Right lobe of liver (tissue), 6 donors: ENCODE data around the gene CLSTN2. TPM values are rescaled to one million over a fixed set of nuclear protein-coding genes. Genes with fewer than 3 reads are reported as not detected.

Experiments used
- ATAC-seq, 4 donors: fragments of 200-7000 bp; cut with Tn5 transposase; one replicate each; pipeline ENCODE4 v1.9.1; 2020; ENCODE audit warnings: mild to moderate bottlenecking in 4 of 4, moderate library complexity in 4 of 4
- DNase-seq, 3 donors: peaks; one replicate each; pipeline ENCODE4 v3.0.0-alpha.2; 2020
- H3K27ac ChIP-seq, 3 donors: fragments of 200-600 bp; one replicate each; pipeline ENCODE4 v1.8.0; 2022
- H3K27me3 ChIP-seq, 2 donors: fragments of 200-600 bp; one replicate each; pipeline ENCODE4 v1.8.0; 2022
- H3K36me3 ChIP-seq, 4 donors: fragments of 200-600 bp; sonication (generic) in 1 of 4; one replicate each; pipeline versions ENCODE4 v1.5.1 to v1.8.0; 2017 to 2022; ENCODE audit warnings: control low read depth in 1 of 4
- H3K4me1 ChIP-seq, 4 donors: fragments of 200-600 bp; sonication (generic) in 1 of 4; one replicate each; pipeline versions ENCODE4 v1.5.1 to v1.8.0; 2017 to 2022; ENCODE audit warnings: control low read depth in 1 of 4
- H3K4me3 ChIP-seq, 3 donors: fragments of 200-600 bp; one replicate each; pipeline ENCODE4 v1.8.0; 2022
- H3K9me3 ChIP-seq, 4 donors: fragments of 200-600 bp; sonication (generic) in 1 of 4; one replicate each; pipeline versions ENCODE4 v1.5.1 to v1.8.0; 2017 to 2022; ENCODE audit warnings: control low read depth in 1 of 4
- CTCF ChIP-seq, 4 donors: fragments of 200-600 bp in 3 of 4; fragments of 450-650 bp in 1 of 4; IDR thresholded peaks; one replicate each; pipeline versions ENCODE4 v1.5.1 to v1.8.0; 2016 to 2022; ENCODE audit warnings: antibody characterized with exemption in 4 of 4, mild to moderate bottlenecking in 2 of 4
- POLR2A ChIP-seq: fragments of 450-650 bp; IDR thresholded peaks from one replicate; pipeline ENCODE4 v1.6.1; 2017; ENCODE audit warnings: antibody characterized with exemption, mild to moderate bottlenecking
- WGBS: methylation state at CpG from one replicate; pipeline ENCODE4 v1.1.6; 2018; ENCODE audit warnings: low coverage, low lambda C conversion rate; ENCODE audit not compliant: insufficient coverage; ENCODE audit errors: missing lambda C conversion rate; 5-methylcytosine and 5-hydroxymethylcytosine counted together
- intact Hi-C, 2 donors: fragments of 100-400 bp; cut with DNase I; formaldehyde crosslinking; loops; one replicate each; pipeline versions ENCODE4 v1.11.2 to v1.14.1; 2022
- total RNA-seq, 6 experiments: library from RNA; depleted of rRNA in 2 of 6; stranded (reverse); fragments of >200 nt in 2 of 6; fragmentation: NEBNext Ultra II Directional in 3 of 6; extraction: Animal tissue kit (Norgen Biotek cat#: 25700) in 3 of 6; gene quantifications; one replicate each; pipeline versions ENCODE4 v1.1.0 to v1.2.4, GENCODE V29; 2016 to 2023
- donor health status: DM: no; HTN: yes; CAD: no.
- donor health status: DM: no; HTN: no; CAD: no.
- donor health status: DM: no; HTN: no; CAD: no.
- donor health status: DM: no; HTN: yes; CAD: no.
- donor health status: DM: no; HTN: yes; CAD: no.

CLSTN2 gene
- total RNA-seq, 6 experiments from 2014 or later = 1.0 to 3.3 (median 2.0) TPM

DNA sequence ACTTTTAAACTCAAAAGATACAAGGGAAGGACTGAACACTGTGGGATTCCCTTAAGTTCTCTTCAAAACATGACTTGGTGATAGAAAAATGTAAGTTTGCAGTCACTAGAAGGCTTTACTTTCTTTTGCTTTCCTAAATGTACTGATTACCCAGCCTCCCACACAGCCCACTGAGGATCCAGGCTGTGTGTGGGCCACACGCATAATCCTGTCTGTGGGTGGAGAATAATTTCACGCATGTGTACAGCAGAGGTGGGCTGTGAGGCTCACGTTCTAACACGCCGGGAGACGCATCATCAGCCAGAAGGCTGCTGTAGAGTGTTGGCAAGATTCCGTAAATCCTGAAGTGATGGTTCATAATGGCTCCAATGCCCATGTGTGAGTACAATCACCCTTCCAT, 165.5 kb downstream of the CLSTN2 start:
- TF ChIP-seq CTCF (IDR thresholded peaks at IDR 0.05) (no peak), POLR2A (no peak)
- no peak overlapping the region for H3K27ac ChIP-seq
- no peaks in the 10 kb centered on the region for H3K4me1 ChIP-seq
- no peak for DNase-seq
- no peaks in the 10 kb centered on the region for H3K27me3 ChIP-seq
- no peaks in the 10 kb centered on the region for H3K36me3 ChIP-seq
- H3K4me3 ChIP-seq = no peak overlapping the region
- no peak for ATAC-seq
- 78% methylated on average over 5 of the region's 7 CpGs for WGBS
- H3K9me3 ChIP-seq = no peaks in the 10 kb centered on the region
- intact Hi-C loops = no loop called here

- Histone ChIP-seq H3K4me1 (no peaks in the 10 kb centered on the region), H3K4me3 (no peak overlapping the region), H3K9me3 (no peaks in the 10 kb centered on the region), H3K36me3 (no peaks in the 10 kb centered on the region), H3K27ac (no peak overlapping the region), H3K27me3 (no peaks in the 10 kb centered on the region)
- ATAC-seq (no peak), DNase-seq (no peak)
- intact Hi-C loops = no loop called here
- TF ChIP-seq CTCF (IDR thresholded peaks at IDR 0.05) (no peak), POLR2A (no peak)
- WGBS = 14% methylated on average over 1 of the region's 1 CpG
Observed at GRCh38 chr3:140103166-140103565, 168.2 kb downstream of the CLSTN2 start.

- no peaks in the 10 kb centered on the region for H3K4me1 ChIP-seq
- 42% methylated on average over 4 of the region's 4 CpGs for WGBS
- ATAC-seq = no peak
Observed at GRCh38 chr3:140103986-140104645, 169.1 kb downstream of the CLSTN2 start.

DNA sequence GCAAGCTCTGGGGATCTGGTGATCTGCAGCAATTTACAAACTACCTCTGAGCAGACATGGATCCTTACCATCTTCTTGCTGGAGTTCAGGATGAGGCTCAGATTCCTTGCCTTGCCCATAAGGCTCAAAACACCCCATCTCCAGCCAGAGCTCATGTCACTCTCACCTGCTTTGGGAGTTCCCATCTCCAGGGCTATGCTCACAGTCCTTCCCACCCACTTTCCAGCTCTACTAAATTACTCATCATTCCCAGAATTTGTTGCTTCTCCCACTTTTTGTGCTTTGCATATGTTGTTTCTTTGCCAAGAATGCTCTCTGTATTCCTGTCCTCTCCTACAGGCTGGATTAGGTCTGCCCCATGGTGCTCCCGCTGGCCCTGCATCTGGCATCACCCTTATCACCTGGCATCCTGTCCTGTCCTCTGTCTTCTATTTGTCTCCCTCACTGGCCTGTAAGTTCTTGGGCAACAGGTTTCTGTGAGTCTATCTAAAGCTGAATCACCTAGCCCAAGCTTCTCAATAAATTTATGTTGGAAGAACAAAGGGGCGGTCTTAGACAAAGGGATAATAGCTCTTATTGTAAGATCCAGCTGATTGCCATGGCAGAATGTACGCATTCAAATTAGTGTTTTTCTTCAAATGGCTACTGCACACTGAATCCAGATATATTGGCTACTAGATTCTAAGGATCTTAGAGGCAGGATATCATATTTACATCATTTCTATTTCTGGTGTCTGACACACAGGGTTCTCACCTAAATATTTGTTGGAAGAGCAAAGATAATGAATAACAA, 179.2 kb downstream of the CLSTN2 start:
- TF ChIP-seq POLR2A = no peak
- TF ChIP-seq CTCF (IDR thresholded peaks at IDR 0.05) = no peak
- Histone ChIP-seq H3K36me3 (no peaks in the 10 kb centered on the region), H3K4me3 (no peak overlapping the region), H3K27ac (no peak overlapping the region), H3K27me3 (no peaks in the 10 kb centered on the region), H3K4me1 (no peaks in the 10 kb centered on the region), H3K9me3 (no peaks in the 10 kb centered on the region)
- intact Hi-C loops = no loop called here
- WGBS = 82% methylated on average over 3 of the region's 3 CpGs
- no peak for ATAC-seq
- DNase-seq = no peak

More at GRCh38 chr3:140103986-140104645, 169.1 kb downstream of the CLSTN2 start:
- H3K27me3 ChIP-seq = no peaks in the 10 kb centered on the region
- H3K36me3 ChIP-seq = no peaks in the 10 kb centered on the region
- no peaks in the 10 kb centered on the region for H3K9me3 ChIP-seq
- no peak for DNase-seq
- no peak overlapping the region for H3K4me3 ChIP-seq
- intact Hi-C loops = no loop called here
- H3K27ac ChIP-seq = no peak overlapping the region
- TF ChIP-seq CTCF (IDR thresholded peaks at IDR 0.05) = no peak
- TF ChIP-seq POLR2A = no peak
